MM.1S (cell line): ENCODE data around the gene FETUB.

Experiments
- DNase-seq: peaks from one replicate; pipeline ENCODE4 v3.0.0-alpha.2; 2015
- H2AFZ ChIP-seq: fragments of 300-600 bp; sonication (generic); 2 replicates; pipeline ENCODE4 v1.6.0; 2016; ENCODE audit warnings: antibody characterized with exemption, low read length
- H3F3A ChIP-seq: fragments of 300-600 bp; sonication (generic); 2 replicates; pipeline ENCODE4 v1.6.1; 2016; ENCODE audit warnings: mild to moderate bottlenecking, antibody characterized with exemption, low read length, moderate library complexity, mixed read lengths; ENCODE audit not compliant: insufficient read depth
- H3K27ac ChIP-seq: fragments of 300-600 bp; sonication (generic); 2 replicates; pipeline ENCODE4 v1.5.1; 2016; ENCODE audit warnings: mild to moderate bottlenecking, low read length
- H3K27me3 ChIP-seq: fragments of 300-600 bp; sonication (generic); replicated peaks from 2 replicates; pipeline ENCODE4 v1.6.0; 2016; ENCODE audit warnings: low read length; ENCODE audit not compliant: insufficient read depth
- H3K36me3 ChIP-seq: fragments of 300-600 bp; sonication (generic); replicated peaks from 2 replicates; pipeline ENCODE4 v1.6.1; 2016; ENCODE audit warnings: mild to moderate bottlenecking, low read length, mixed read lengths; ENCODE audit not compliant: insufficient read depth
- H3K4me1 ChIP-seq: fragments of 300-600 bp; sonication (generic); 2 replicates; pipeline ENCODE4 v1.6.1; 2016; ENCODE audit warnings: low read length, mixed read lengths
- H3K4me2 ChIP-seq: fragments of 300-600 bp; sonication (generic); 2 replicates; pipeline ENCODE4 v1.6.0; 2016; ENCODE audit warnings: low read depth, low read length
- H3K4me3 ChIP-seq: fragments of 300-600 bp; sonication (generic); 2 replicates; pipeline ENCODE4 v1.5.1; 2016; ENCODE audit warnings: low read length, mixed read lengths
- H3K79me2 ChIP-seq: fragments of 300-600 bp; sonication (generic); 2 replicates; pipeline ENCODE4 v1.6.1; 2016; ENCODE audit warnings: mixed run types, low read length, mixed read lengths
- H3K9ac ChIP-seq: fragments of 300-600 bp; sonication (generic); 2 replicates; pipeline ENCODE4 v1.6.1; 2016; ENCODE audit warnings: low read length, mixed read lengths
- H3K9me2 ChIP-seq: fragments of 300-600 bp; sonication (generic); replicated peaks from 2 replicates; pipeline ENCODE4 v1.6.1; 2016; ENCODE audit warnings: mild to moderate bottlenecking, low read length, mixed read lengths; ENCODE audit not compliant: insufficient read depth
- H3K9me3 ChIP-seq: fragments of 300-600 bp; sonication (generic); replicated peaks from 2 replicates; pipeline ENCODE4 v1.6.1; 2016; ENCODE audit warnings: mild to moderate bottlenecking, low read length, mixed read lengths; ENCODE audit not compliant: insufficient read depth
- H4K20me1 ChIP-seq: fragments of 300-600 bp; sonication (generic); 2 replicates; pipeline ENCODE4 v1.6.1; 2016; ENCODE audit warnings: mild to moderate bottlenecking, low read length, moderate library complexity, mixed read lengths; ENCODE audit not compliant: insufficient read depth
- CTCF ChIP-seq: fragments of 300-600 bp; sonication (generic); IDR thresholded peaks from 2 replicates; pipeline ENCODE4 v1.5.1; 2016; ENCODE audit warnings: antibody characterized with exemption, low read length, mixed read lengths
- EZH2 ChIP-seq: fragments of 300-600 bp; sonication (generic); optimal IDR thresholded peaks from 2 replicates; pipeline ENCODE3; 2017; ENCODE audit warnings: low read depth, mild to moderate bottlenecking, antibody characterized with exemption, low read length, mixed read lengths
- EZH2phosphoT487 ChIP-seq: fragments of 300-600 bp; sonication (generic); IDR thresholded peaks from 2 replicates; pipeline ENCODE4 v1.6.1; 2018; ENCODE audit warnings: antibody characterized with exemption, low read length

Gene FETUB

GRCh38 chr3:186598108-186598784 is 42.0 kb upstream of the FETUB start:
- TF ChIP-seq CTCF (no peak), EZH2 (no peak), EZH2phosphoT487 (no peak)
- no peaks in the 10 kb centered on the region for H3F3A ChIP-seq
- H3K9ac ChIP-seq, result no peak overlapping the region
- H3K4me2 ChIP-seq, result no peak overlapping the region
- no peaks in the 10 kb centered on the region for H3K9me2 ChIP-seq
- H3K4me1 ChIP-seq, result no peaks in the 10 kb centered on the region
- H3K27me3 ChIP-seq, result no peaks in the 10 kb centered on the region
- no peaks in the 10 kb centered on the region for H4K20me1 ChIP-seq
- H3K9me3 ChIP-seq, result no peaks in the 10 kb centered on the region
- H3K4me3 ChIP-seq, result no peak overlapping the region
- H3K36me3 ChIP-seq, result no peaks in the 10 kb centered on the region
- DNase-seq, result no peak
- no peak overlapping the region for H3K27ac ChIP-seq
- H3K79me2 ChIP-seq, result no peaks in the 10 kb centered on the region
- H2AFZ ChIP-seq, result no peak overlapping the region

- H3K79me2 ChIP-seq, result no peaks in the 10 kb centered on the region
- no peaks in the 10 kb centered on the region for H3F3A ChIP-seq
- no peaks in the 10 kb centered on the region for H4K20me1 ChIP-seq
- no peak overlapping the region for H3K4me3 ChIP-seq
- no peaks in the 10 kb centered on the region for H3K27me3 ChIP-seq
- H3K4me1 ChIP-seq, result no peaks in the 10 kb centered on the region
- no peaks in the 10 kb centered on the region for H3K9me2 ChIP-seq
- no peaks in the 10 kb centered on the region for H3K36me3 ChIP-seq
- no peak overlapping the region for H3K4me2 ChIP-seq
- DNase-seq, result no peak
- H3K27ac ChIP-seq, result no peak overlapping the region
- H3K9me3 ChIP-seq, result no peaks in the 10 kb centered on the region
- TF ChIP-seq EZH2 (no peak), CTCF (no peak), EZH2phosphoT487 (no peak)
- no peak overlapping the region for H2AFZ ChIP-seq
- no peak overlapping the region for H3K9ac ChIP-seq
These were observed 41.4 kb upstream of the FETUB start for GRCh38 chr3:186598794-186599141.

- Histone ChIP-seq H3K4me1 (no peaks in the 10 kb centered on the region), H3K36me3 (no peaks in the 10 kb centered on the region), H4K20me1 (no peaks in the 10 kb centered on the region), H3K9me3 (no peaks in the 10 kb centered on the region), H3K4me3 (no peak overlapping the region), H3K9me2 (no peaks in the 10 kb centered on the region), H3F3A (no peaks in the 10 kb centered on the region), H2AFZ (no peak overlapping the region), H3K4me2 (no peak overlapping the region), H3K9ac (no peak overlapping the region), H3K27me3 (no peaks in the 10 kb centered on the region), H3K79me2 (no peaks in the 10 kb centered on the region), H3K27ac (no peak overlapping the region)
- no peak for DNase-seq
- TF ChIP-seq EZH2 (no peak), CTCF (no peak), EZH2phosphoT487 (no peak)
These were observed 40.9 kb upstream of the FETUB start for GRCh38 chr3:186599142-186599784.
